ENCODE data around the gene MECR.

DNA sequence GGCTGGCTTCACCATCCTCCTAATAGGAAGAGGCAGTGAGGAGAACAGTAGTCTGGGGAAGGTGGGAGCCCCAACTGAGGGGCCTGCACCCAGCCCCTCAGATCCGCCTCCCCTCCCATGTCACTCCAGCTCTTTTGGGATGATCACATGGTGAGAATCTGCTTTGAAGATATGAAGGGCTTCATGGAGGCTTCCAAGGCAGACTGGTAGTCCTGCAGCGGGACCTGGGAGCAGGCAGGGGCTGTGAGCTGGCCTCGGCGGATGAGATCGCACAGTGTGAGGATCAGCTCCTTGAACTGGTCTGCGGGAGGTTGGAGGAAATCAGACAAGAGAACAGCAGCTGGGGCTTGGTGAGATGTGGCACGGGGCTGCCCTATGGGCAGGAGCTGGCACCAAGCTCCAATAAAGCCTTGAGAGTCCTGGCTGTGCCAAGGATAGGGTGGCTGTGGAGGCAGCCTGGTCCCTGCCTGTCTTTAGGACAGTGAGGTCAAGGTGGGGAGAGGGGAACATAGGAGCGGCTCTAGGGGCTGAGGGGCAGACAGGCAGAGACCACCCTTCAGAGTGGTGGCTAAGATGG is 36.8 kb downstream of the MECR start:
- no peak for TF ChIP-seq POLR2A (IDR thresholded peaks at IDR 0.05; ENCODE audit: low read depth, low read length)
- TF ChIP-seq JUNB (IDR thresholded peaks at IDR 0.05): no peak
- no peak for TF ChIP-seq JUND (IDR thresholded peaks at IDR 0.05; ENCODE audit: low read depth, low read length)
- TF ChIP-seq, protein P1, sequence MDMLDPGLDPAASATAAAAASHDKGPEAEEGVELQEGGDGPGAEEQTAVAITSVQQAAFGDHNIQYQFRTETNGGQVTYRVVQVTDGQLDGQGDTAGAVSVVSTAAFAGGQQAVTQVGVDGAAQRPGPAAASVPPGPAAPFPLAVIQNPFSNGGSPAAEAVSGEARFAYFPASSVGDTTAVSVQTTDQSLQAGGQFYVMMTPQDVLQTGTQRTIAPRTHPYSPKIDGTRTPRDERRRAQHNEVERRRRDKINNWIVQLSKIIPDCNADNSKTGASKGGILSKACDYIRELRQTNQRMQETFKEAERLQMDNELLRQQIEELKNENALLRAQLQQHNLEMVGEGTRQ (IDR thresholded peaks at IDR 0.05; ENCODE audit: borderline replicate concordance, low read depth, low read length): no peak
- TF ChIP-seq BHLHE40 (IDR thresholded peaks at IDR 0.05; ENCODE audit: borderline replicate concordance in 1 of 2, low read depth in 2 of 2, low read length in 1 of 2): no peak
- TF ChIP-seq CBFB (IDR thresholded peaks at IDR 0.05; ENCODE audit: low read depth): no peak
- TF ChIP-seq, protein P2, sequence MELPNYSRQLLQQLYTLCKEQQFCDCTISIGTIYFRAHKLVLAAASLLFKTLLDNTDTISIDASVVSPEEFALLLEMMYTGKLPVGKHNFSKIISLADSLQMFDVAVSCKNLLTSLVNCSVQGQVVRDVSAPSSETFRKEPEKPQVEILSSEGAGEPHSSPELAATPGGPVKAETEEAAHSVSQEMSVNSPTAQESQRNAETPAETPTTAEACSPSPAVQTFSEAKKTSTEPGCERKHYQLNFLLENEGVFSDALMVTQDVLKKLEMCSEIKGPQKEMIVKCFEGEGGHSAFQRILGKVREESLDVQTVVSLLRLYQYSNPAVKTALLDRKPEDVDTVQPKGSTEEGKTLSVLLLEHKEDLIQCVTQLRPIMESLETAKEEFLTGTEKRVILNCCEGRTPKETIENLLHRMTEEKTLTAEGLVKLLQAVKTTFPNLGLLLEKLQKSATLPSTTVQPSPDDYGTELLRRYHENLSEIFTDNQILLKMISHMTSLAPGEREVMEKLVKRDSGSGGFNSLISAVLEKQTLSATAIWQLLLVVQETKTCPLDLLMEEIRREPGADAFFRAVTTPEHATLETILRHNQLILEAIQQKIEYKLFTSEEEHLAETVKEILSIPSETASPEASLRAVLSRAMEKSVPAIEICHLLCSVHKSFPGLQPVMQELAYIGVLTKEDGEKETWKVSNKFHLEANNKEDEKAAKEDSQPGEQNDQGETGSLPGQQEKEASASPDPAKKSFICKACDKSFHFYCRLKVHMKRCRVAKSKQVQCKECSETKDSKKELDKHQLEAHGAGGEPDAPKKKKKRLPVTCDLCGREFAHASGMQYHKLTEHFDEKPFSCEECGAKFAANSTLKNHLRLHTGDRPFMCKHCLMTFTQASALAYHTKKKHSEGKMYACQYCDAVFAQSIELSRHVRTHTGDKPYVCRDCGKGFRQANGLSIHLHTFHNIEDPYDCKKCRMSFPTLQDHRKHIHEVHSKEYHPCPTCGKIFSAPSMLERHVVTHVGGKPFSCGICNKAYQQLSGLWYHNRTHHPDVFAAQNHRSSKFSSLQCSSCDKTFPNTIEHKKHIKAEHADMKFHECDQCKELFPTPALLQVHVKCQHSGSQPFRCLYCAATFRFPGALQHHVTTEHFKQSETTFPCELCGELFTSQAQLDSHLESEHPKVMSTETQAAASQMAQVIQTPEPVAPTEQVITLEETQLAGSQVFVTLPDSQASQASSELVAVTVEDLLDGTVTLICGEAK (IDR thresholded peaks at IDR 0.05; ENCODE audit: borderline replicate concordance): no peak
- no peak for TF ChIP-seq RB1 (IDR thresholded peaks at IDR 0.05; ENCODE audit: borderline replicate concordance)
